ENCODE results near the gene DCTN5.
"Not testable (repeated sequence)": the region's sequence is repeated elsewhere in the genome, so short reads cannot be mapped to it uniquely, and the experiment has no call there.

DCTN5 gene

GRCh38 chr16:23615805-23616204, 25.5 kb upstream of the DCTN5 start:
- peaks cover 77% of the 10 kb centered on the region for H3K36me3 ChIP-seq (ENCODE audit: control insufficient read depth, insufficient read depth, low read length)
- H3K9ac ChIP-seq (ENCODE audit: low read depth, low read length), result no peak overlapping the region
- H3K27ac ChIP-seq (ENCODE audit: low read depth, low read length), result no peak overlapping the region

GRCh38 chr16:23624092-23624491, 17.2 kb upstream of the DCTN5 start:
- Histone ChIP-seq H3K27ac (ENCODE audit: low read depth, low read length) (no peak overlapping the region), H3K4me1 (ENCODE audit: control insufficient read depth, insufficient read depth, low read length) (no peaks in the 10 kb centered on the region), H3K9me3 (ENCODE audit: control insufficient read depth, insufficient read depth, low read length) (no peaks in the 10 kb centered on the region), H3K36me3 (ENCODE audit: control insufficient read depth, insufficient read depth, low read length) (peaks cover 86% of the 10 kb centered on the region), H3K4me3 (ENCODE audit: low read depth, low read length) (no peak overlapping the region), H3K27me3 (ENCODE audit: control insufficient read depth, insufficient read depth, low read length) (no peaks in the 10 kb centered on the region), H3K9ac (ENCODE audit: low read depth, low read length) (no peak overlapping the region)

More at GRCh38 chr16:23615805-23616204, 25.5 kb upstream of the DCTN5 start:
- no peak overlapping the region for H3K4me3 ChIP-seq (ENCODE audit: low read depth, low read length)
- no peaks in the 10 kb centered on the region for H3K4me1 ChIP-seq (ENCODE audit: control insufficient read depth, insufficient read depth, low read length)
- no peaks in the 10 kb centered on the region for H3K9me3 ChIP-seq (ENCODE audit: control insufficient read depth, insufficient read depth, low read length)
- no peaks in the 10 kb centered on the region for H3K27me3 ChIP-seq (ENCODE audit: control insufficient read depth, insufficient read depth, low read length)

GRCh38 chr16:23629516-23629915, 11.8 kb upstream of the DCTN5 start:
- H3K36me3 ChIP-seq (ENCODE audit: control insufficient read depth, insufficient read depth, low read length), result peaks cover 80% of the 10 kb centered on the region
- no peak overlapping the region for H3K9ac ChIP-seq (ENCODE audit: low read depth, low read length)
- no peaks in the 10 kb centered on the region for H3K27me3 ChIP-seq (ENCODE audit: control insufficient read depth, insufficient read depth, low read length)
- no peak overlapping the region for H3K27ac ChIP-seq (ENCODE audit: low read depth, low read length)
- no peak overlapping the region for H3K4me3 ChIP-seq (ENCODE audit: low read depth, low read length)
- no peaks in the 10 kb centered on the region for H3K4me1 ChIP-seq (ENCODE audit: control insufficient read depth, insufficient read depth, low read length)
- no peaks in the 10 kb centered on the region for H3K9me3 ChIP-seq (ENCODE audit: control insufficient read depth, insufficient read depth, low read length)

DNA sequence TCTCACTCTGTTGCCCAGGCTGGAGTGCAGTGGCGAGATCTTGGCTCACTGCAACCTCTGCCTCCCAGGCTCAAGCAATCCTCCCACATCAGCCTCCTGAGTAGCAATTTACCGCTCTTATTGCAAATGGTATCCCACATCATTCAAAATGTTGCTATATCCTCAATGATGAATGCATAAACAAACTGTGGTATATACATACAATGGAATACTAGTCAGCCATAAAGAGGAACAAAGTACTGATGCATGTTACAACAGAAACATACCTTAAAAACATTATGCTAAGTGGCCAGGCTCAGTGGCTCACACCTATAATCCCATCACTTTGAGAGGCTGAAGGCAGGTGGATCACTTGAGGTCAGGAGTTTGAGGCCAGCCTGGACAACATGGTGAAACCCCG, 9.4 kb upstream of the DCTN5 start:
- H3K27me3 ChIP-seq (ENCODE audit: control insufficient read depth, insufficient read depth, low read length); H3K9ac ChIP-seq (ENCODE audit: low read depth, low read length); H3K27ac ChIP-seq (ENCODE audit: low read depth, low read length); H3K4me1 ChIP-seq (ENCODE audit: control insufficient read depth, insufficient read depth, low read length); H3K9me3 ChIP-seq (ENCODE audit: control insufficient read depth, insufficient read depth, low read length); H3K4me3 ChIP-seq (ENCODE audit: low read depth, low read length): not testable (repeated sequence)
- H3K36me3 ChIP-seq (ENCODE audit: control insufficient read depth, insufficient read depth, low read length), result peaks cover 84% of the 10 kb centered on the region

- peaks cover 82% of the 10 kb centered on the region for H3K36me3 ChIP-seq (ENCODE audit: control insufficient read depth, insufficient read depth, low read length)
- no peaks in the 10 kb centered on the region for H3K9me3 ChIP-seq (ENCODE audit: control insufficient read depth, insufficient read depth, low read length)
- no peak overlapping the region for H3K27ac ChIP-seq (ENCODE audit: low read depth, low read length)
- no peak overlapping the region for H3K4me3 ChIP-seq (ENCODE audit: low read depth, low read length)
- H3K4me1 ChIP-seq (ENCODE audit: control insufficient read depth, insufficient read depth, low read length), result no peaks in the 10 kb centered on the region
- H3K27me3 ChIP-seq (ENCODE audit: control insufficient read depth, insufficient read depth, low read length), result no peaks in the 10 kb centered on the region
- H3K9ac ChIP-seq (ENCODE audit: low read depth, low read length), result no peak overlapping the region
Observed at GRCh38 chr16:23634461-23635036, 6.7 kb upstream of the DCTN5 start.

GRCh38 chr16:23635958-23636357, 5.3 kb upstream of the DCTN5 start:
- Histone ChIP-seq H3K36me3 (ENCODE audit: control insufficient read depth, insufficient read depth, low read length) (peaks cover 71% of the 10 kb centered on the region), H3K9me3 (ENCODE audit: control insufficient read depth, insufficient read depth, low read length) (no peaks in the 10 kb centered on the region), H3K27ac (ENCODE audit: low read depth, low read length) (no peak overlapping the region), H3K9ac (ENCODE audit: low read depth, low read length) (no peak overlapping the region), H3K27me3 (ENCODE audit: control insufficient read depth, insufficient read depth, low read length) (no peaks in the 10 kb centered on the region), H3K4me1 (ENCODE audit: control insufficient read depth, insufficient read depth, low read length) (peaks cover 6% of the 10 kb centered on the region; the same call in 1 of the 2 replicates), H3K4me3 (ENCODE audit: low read depth, low read length) (no peak overlapping the region)

- Histone ChIP-seq H3K36me3 (ENCODE audit: control insufficient read depth, insufficient read depth, low read length) (peaks cover 57% of the 10 kb centered on the region), H3K27ac (ENCODE audit: low read depth, low read length) (peak overlapping the region; percentile 92)
Observed at GRCh38 chr16:23640615-23640930, 693 bp upstream of the DCTN5 start.

GRCh38 chr16:23642246-23642774, 1.0 kb downstream of the DCTN5 start:
- H3K4me3 ChIP-seq (ENCODE audit: low read depth, low read length), result peak overlapping the region; percentile 96
- no peak overlapping the region for H3K27ac ChIP-seq (ENCODE audit: low read depth, low read length)
- H3K9me3 ChIP-seq (ENCODE audit: control insufficient read depth, insufficient read depth, low read length), result no peaks in the 10 kb centered on the region
- H3K27me3 ChIP-seq (ENCODE audit: control insufficient read depth, insufficient read depth, low read length), result no peaks in the 10 kb centered on the region
- peaks cover 50% of the 10 kb centered on the region for H3K36me3 ChIP-seq (ENCODE audit: control insufficient read depth, insufficient read depth, low read length)
- H3K4me1 ChIP-seq (ENCODE audit: control insufficient read depth, insufficient read depth, low read length), result peaks cover 6% of the 10 kb centered on the region; the same call in 1 of the 2 replicates
- peak overlapping the region; percentile 59 for H3K9ac ChIP-seq (ENCODE audit: low read depth, low read length)

More at GRCh38 chr16:23640615-23640930, 693 bp upstream of the DCTN5 start:
- peak overlapping the region; percentile 94 for H3K9ac ChIP-seq (ENCODE audit: low read depth, low read length)
- H3K4me3 ChIP-seq (ENCODE audit: low read depth, low read length), result peak overlapping the region; percentile 96
- H3K9me3 ChIP-seq (ENCODE audit: control insufficient read depth, insufficient read depth, low read length), result no peaks in the 10 kb centered on the region
- no peaks in the 10 kb centered on the region for H3K27me3 ChIP-seq (ENCODE audit: control insufficient read depth, insufficient read depth, low read length)
- H3K4me1 ChIP-seq (ENCODE audit: control insufficient read depth, insufficient read depth, low read length), result peaks cover 6% of the 10 kb centered on the region; the same call in 1 of the 2 replicates

- peaks cover 51% of the 10 kb centered on the region for H3K36me3 ChIP-seq (ENCODE audit: control insufficient read depth, insufficient read depth, low read length)
- H3K4me1 ChIP-seq (ENCODE audit: control insufficient read depth, insufficient read depth, low read length), result no peaks in the 10 kb centered on the region
- no peaks in the 10 kb centered on the region for H3K9me3 ChIP-seq (ENCODE audit: control insufficient read depth, insufficient read depth, low read length)
- no peaks in the 10 kb centered on the region for H3K27me3 ChIP-seq (ENCODE audit: control insufficient read depth, insufficient read depth, low read length)
- H3K27ac ChIP-seq (ENCODE audit: low read depth, low read length), result no peak overlapping the region
- no peak overlapping the region for H3K9ac ChIP-seq (ENCODE audit: low read depth, low read length)
- H3K4me3 ChIP-seq (ENCODE audit: low read depth, low read length), result no peak overlapping the region
Observed at GRCh38 chr16:23650674-23651416, 9.6 kb downstream of the DCTN5 start.

DNA sequence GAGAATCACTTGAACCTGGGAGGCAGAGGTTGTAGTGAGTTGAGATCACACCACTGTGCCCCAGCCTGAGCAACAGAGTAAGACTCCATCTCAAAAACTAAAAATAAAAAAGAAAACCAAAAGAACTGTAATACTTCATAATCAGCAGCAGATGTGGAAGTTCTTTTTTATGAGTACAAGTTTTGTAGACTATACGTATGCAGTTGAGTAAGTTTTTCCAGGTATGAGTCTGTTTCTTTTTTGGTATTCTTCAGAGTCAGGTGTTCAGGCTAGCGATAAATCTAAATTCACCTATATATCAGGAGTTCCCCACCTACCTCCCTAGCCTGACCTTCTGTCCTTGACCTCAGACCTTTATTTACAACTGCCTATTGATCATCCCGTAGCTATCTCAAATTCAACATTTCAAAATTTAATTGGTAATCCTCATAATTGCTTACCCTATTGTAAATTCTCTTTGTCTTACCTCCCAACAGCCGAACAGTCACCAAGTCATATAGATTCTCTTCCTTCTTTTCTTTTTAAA, 10.7 kb downstream of the DCTN5 start:
- H3K4me1 ChIP-seq (ENCODE audit: control insufficient read depth, insufficient read depth, low read length), result no peaks in the 10 kb centered on the region
- H3K4me3 ChIP-seq (ENCODE audit: low read depth, low read length), result no peak overlapping the region
- H3K27me3 ChIP-seq (ENCODE audit: control insufficient read depth, insufficient read depth, low read length), result no peaks in the 10 kb centered on the region
- H3K9ac ChIP-seq (ENCODE audit: low read depth, low read length), result no peak overlapping the region
- H3K36me3 ChIP-seq (ENCODE audit: control insufficient read depth, insufficient read depth, low read length), result peaks cover 45% of the 10 kb centered on the region
- H3K9me3 ChIP-seq (ENCODE audit: control insufficient read depth, insufficient read depth, low read length), result no peaks in the 10 kb centered on the region
- no peak overlapping the region for H3K27ac ChIP-seq (ENCODE audit: low read depth, low read length)

GRCh38 chr16:23663918-23664317, 22.7 kb downstream of the DCTN5 start:
- H3K4me1 ChIP-seq (ENCODE audit: control insufficient read depth, insufficient read depth, low read length), result no peaks in the 10 kb centered on the region
- no peak overlapping the region for H3K4me3 ChIP-seq (ENCODE audit: low read depth, low read length)
- H3K27me3 ChIP-seq (ENCODE audit: control insufficient read depth, insufficient read depth, low read length), result no peaks in the 10 kb centered on the region
- H3K36me3 ChIP-seq (ENCODE audit: control insufficient read depth, insufficient read depth, low read length), result peaks cover 97% of the 10 kb centered on the region
- H3K9me3 ChIP-seq (ENCODE audit: control insufficient read depth, insufficient read depth, low read length), result no peaks in the 10 kb centered on the region
- H3K27ac ChIP-seq (ENCODE audit: low read depth, low read length), result no peak overlapping the region
- H3K9ac ChIP-seq (ENCODE audit: low read depth, low read length), result no peak overlapping the region

Measured in HUES48 (cell line).